ENCODE results near the gene CDC42SE1. TPM values are rescaled to one million over a fixed set of nuclear protein-coding genes. Genes with fewer than 3 reads are reported as not detected.
A peak's percentile ranks its signal among the peaks of the same experiment; 100 is the strongest.

The CDC42SE1 gene
- total and polyA plus RNA-seq, 9 of the 15 experiments (the other 6 are each of a cell fraction or from before 2014, with no cell fraction given) = 78.1 to 189 (median 114) TPM

DNA sequence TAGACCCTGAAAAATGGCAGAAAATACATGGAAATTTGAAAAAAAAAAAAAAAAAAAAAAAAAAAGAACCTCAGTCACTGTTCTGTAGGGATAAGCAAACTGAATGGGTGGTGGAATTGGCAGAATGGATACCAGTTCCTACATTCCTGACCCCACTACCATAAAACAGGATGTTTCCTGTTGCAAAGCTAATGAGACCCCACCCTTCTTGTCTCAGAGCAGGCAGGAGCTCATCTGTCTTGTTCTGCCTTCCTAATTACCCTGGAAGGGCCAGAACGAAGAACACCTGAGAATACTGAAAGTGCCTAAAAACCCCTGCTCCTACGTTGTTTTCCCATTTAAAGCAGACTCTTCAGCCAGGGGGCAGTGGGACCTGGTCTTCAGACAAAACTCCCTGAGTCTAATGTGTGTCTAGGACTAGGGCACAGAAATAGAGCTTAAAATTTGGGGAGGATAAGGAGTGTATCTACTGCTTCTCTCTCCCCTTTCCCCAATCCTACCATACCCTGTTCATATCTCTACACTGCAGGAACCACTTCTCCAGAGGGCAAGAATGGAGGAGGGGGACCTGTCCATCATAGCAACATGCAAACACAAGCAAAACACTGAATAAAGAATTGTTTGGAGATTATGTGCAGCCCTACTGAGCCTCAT, 7.9 kb downstream of the CDC42SE1 start:
- CTCF ChIA-PET (ENCODE audit: low intra/inter-chr PET ratio) = no interaction called here
- Histone ChIP-seq H3K4me1 (replicated peaks in 1 of 2; ENCODE audit: control insufficient read depth in 2 of 2, insufficient read depth in 2 of 2, low read length in 2 of 2) (peaks cover 35 to 48% of the 10 kb centered on the region in 2 experiments), H3K9ac (ENCODE audit: insufficient read depth in 1 of 2, low read depth in 2 of 2, low read length in 2 of 2) (peak overlapping the region in 1 of 2 experiments; percentile 1; a peak in 1 of 4 replicates), H2AFZ (ENCODE audit: low read depth, low read length) (no peak overlapping the region), H3K9me3 (replicated peaks; ENCODE audit: control insufficient read depth, insufficient read depth, low read depth, low read length) (no peaks in the 10 kb centered on the region), H3K27ac (ENCODE audit: extremely low read depth, low read depth, low read length) (peak overlapping the region; percentile 59), H3K4me2 (ENCODE audit: insufficient read depth, low read length) (peak overlapping the region; percentile 7; the same call in 1 of the 2 replicates), H3K36me3 (ENCODE audit: control insufficient read depth, insufficient read depth, low read length) (peaks cover 67% of the 10 kb centered on the region), H3K27me3 (ENCODE audit: control insufficient read depth in 2 of 2, insufficient read depth in 2 of 2, low read length in 2 of 2) (no peaks in the 10 kb centered on the region), H3K79me2 (ENCODE audit: control insufficient read depth, insufficient read depth, low read length) (peaks cover 45% of the 10 kb centered on the region), H3K9me1 (ENCODE audit: control insufficient read depth, insufficient read depth, low read length) (peaks cover 2% of the 10 kb centered on the region), H3K4me3 (no peak overlapping the region), H4K20me1 (replicated peaks; ENCODE audit: control insufficient read depth, insufficient read depth, low read length) (0 out of 2 replicates have a peak, but pooled peaks cover 3% of the 10 kb centered on the region)
- intact Hi-C loops (cut with micrococcal nuclease) = no loop called here
- in situ Hi-C loops (cut with MboI) = no loop called here
- FAIRE-seq = no peak
- 42% methylated on average over 2 of the region's 2 CpGs for WGBS (ENCODE audit: insufficient coverage, low coverage, missing lambda C conversion rate)
- ATAC-seq = peak; percentile 21
- peak in 2 of 4 experiments; percentile 66 to 69 for DNase-seq (ENCODE audit: extremely low read depth in 1 of 4, low spot score in 3 of 4)
- no TSS peak for BruUV-seq (replicated peaks)
- POLR2A ChIA-PET = interaction anchor here (0.5 to 1.7 kb wide), 11 partner anchors 9 to 232 kb away, joined by 3 to 10 read pairs (median 4); partner anchors contain the start of genes MINDY1, MLLT11 and TNFAIP8L2
- TF ChIP-seq TAL1 (IDR thresholded peaks at IDR 0.05) (peak; percentile 56; the same call in 1 of the 2 replicates), EWSR1 (IDR thresholded peaks at IDR 0.05; ENCODE audit: borderline replicate concordance, low read depth, partially characterized antibody) (no peak), THAP7 (CRISPR knock-in tag; IDR thresholded peaks at IDR 0.05) (no peak), ZZZ3 (IDR thresholded peaks at IDR 0.05) (no peak), BCOR (IDR thresholded peaks at IDR 0.05) (no peak), MTA1 (IDR thresholded peaks at IDR 0.05; ENCODE audit: borderline replicate concordance) (no peak), HLTF (IDR thresholded peaks at IDR 0.05) (0 out of 2 replicates have a peak, but pooled peaks have one; percentile 12), MAFK (IDR thresholded peaks at IDR 0.05; ENCODE audit: low read length) (no peak), SUPT5H (IDR thresholded peaks at IDR 0.05) (peak; percentile 54; the same call in 1 of the 2 replicates), POLR2B (IDR thresholded peaks at IDR 0.05; ENCODE audit: low read depth, partially characterized antibody) (peak; percentile 58), HMG20B (CRISPR knock-in tag; IDR thresholded peaks at IDR 0.05) (no peak), XRCC3 (IDR thresholded peaks at IDR 0.05) (no peak), MAFF (IDR thresholded peaks at IDR 0.05; ENCODE audit: low read length) (no peak), ZBTB17 (CRISPR knock-in tag; IDR thresholded peaks at IDR 0.05) (no peak), NFE2L1 (tag; IDR thresholded peaks at IDR 0.05; ENCODE audit: borderline replicate concordance, low read depth) (no peak), JUND (IDR thresholded peaks at IDR 0.05; ENCODE audit: borderline replicate concordance, low read depth, low read length) (no peak), JUND (tag; IDR thresholded peaks at IDR 0.05; ENCODE audit: borderline replicate concordance, low read depth, low read length) (no peak), HMGXB4 (CRISPR knock-in tag; IDR thresholded peaks at IDR 0.05) (no peak), ZNF143 (CRISPR knock-in tag; IDR thresholded peaks at IDR 0.05) (no peak), ZEB2 (IDR thresholded peaks at IDR 0.05) (no peak), ZNF785 (CRISPR knock-in tag; IDR thresholded peaks at IDR 0.05) (no peak), ZNF551 (CRISPR knock-in tag; IDR thresholded peaks at IDR 0.05) (no peak)
- TF ChIP-seq, protein P1, sequence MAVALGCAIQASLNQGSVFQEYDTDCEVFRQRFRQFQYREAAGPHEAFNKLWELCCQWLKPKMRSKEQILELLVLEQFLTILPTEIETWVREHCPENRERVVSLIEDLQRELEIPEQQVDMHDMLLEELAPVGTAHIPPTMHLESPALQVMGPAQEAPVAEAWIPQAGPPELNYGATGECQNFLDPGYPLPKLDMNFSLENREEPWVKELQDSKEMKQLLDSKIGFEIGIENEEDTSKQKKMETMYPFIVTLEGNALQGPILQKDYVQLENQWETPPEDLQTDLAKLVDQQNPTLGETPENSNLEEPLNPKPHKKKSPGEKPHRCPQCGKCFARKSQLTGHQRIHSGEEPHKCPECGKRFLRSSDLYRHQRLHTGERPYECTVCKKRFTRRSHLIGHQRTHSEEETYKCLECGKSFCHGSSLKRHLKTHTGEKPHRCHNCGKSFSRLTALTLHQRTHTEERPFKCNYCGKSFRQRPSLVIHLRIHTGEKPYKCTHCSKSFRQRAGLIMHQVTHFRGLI (CRISPR knock-in tag; IDR thresholded peaks at IDR 0.05) = no peak

Data from K562 (cell line).